CD4-positive, alpha-beta T cell (primary cell): ENCODE results near the gene RUNDC1. TPM values are rescaled to one million over a fixed set of nuclear protein-coding genes. Genes with fewer than 3 reads are reported as not detected.

ENCODE experiments used
- ATAC-seq: fragments of 200-7000 bp; cut with Tn5 transposase; one replicate; pipeline ENCODE4 v1.10.0; 2022; ENCODE audit warnings: mild to moderate bottlenecking; ENCODE audit not compliant: poor library complexity
- CTCF ChIA-PET: fragments of 350-600 bp; sonication (Branson Sonifier 250); formaldehyde crosslinking; loops from one replicate; lab custom pipeline; 2021; ENCODE audit warnings: antibody characterized with exemption, inconsistent platforms; lab: Charles Lee
- POLR2A ChIA-PET: fragments of 350-600 bp; sonication (Branson Sonifier 250); formaldehyde crosslinking; loops from one replicate; lab custom pipeline; 2021; ENCODE audit warnings: antibody characterized with exemption, inconsistent platforms; lab: Charles Lee
- DNase-seq, 14 experiments: peaks; one replicate each; pipeline ENCODE4 v3.0.0-alpha.2; 2013 to 2020; ENCODE audit warnings: mixed read lengths in 2 of 14
- H3K27ac ChIP-seq, 2 donors: one replicate each; pipeline versions ENCODE4 v1.5.1 to v1.7.0; 2013; ENCODE audit warnings: low read length in 2 of 2, low read depth in 1 of 2, mild to moderate bottlenecking in 1 of 2
- H3K27me3 ChIP-seq, 2 experiments: 1 replicate in 1 of 2; 2 replicates in 1 of 2; pipeline versions ENCODE4 v1.6.1 to v1.7.0; 2013; ENCODE audit warnings: low read length in 2 of 2, control low read depth in 1 of 2, mild to moderate bottlenecking in 1 of 2, moderate library complexity in 1 of 2; ENCODE audit not compliant: insufficient read depth in 2 of 2, control insufficient read depth in 1 of 2
- H3K36me3 ChIP-seq: one replicate; pipeline ENCODE4 v1.6.1; 2013; ENCODE audit warnings: low read length, control low read depth; ENCODE audit not compliant: insufficient read depth
- H3K4me1 ChIP-seq: one replicate; pipeline ENCODE4 v1.6.1; 2013; ENCODE audit warnings: low read length, control low read depth; ENCODE audit not compliant: insufficient read depth
- H3K4me3 ChIP-seq: one replicate; pipeline ENCODE4 v1.5.1; 2013; ENCODE audit warnings: mild to moderate bottlenecking, low read length, moderate library complexity
- H3K9me3 ChIP-seq, 2 experiments: 1 replicate in 1 of 2; 2 replicates in 1 of 2; pipeline versions ENCODE4 v1.6.1 to v1.7.0; 2013; ENCODE audit warnings: low read length in 2 of 2, mild to moderate bottlenecking in 2 of 2, control low read depth in 1 of 2, moderate library complexity in 1 of 2; ENCODE audit not compliant: control insufficient read depth in 1 of 2, insufficient read depth in 1 of 2
- H3K27ac Mint-ChIP-seq: one replicate; pipeline ENCODE4 v1.8.0; 2020; ENCODE audit warnings: mixed read lengths
- H3K27me3 Mint-ChIP-seq: one replicate; pipeline ENCODE4 v1.8.0; 2021; ENCODE audit warnings: mixed read lengths
- H3K36me3 Mint-ChIP-seq: one replicate; pipeline ENCODE4 v1.8.0; 2021; ENCODE audit warnings: low read depth, mixed read lengths
- H3K4me1 Mint-ChIP-seq: one replicate; pipeline ENCODE4 v1.8.0; 2021; ENCODE audit warnings: low read depth, mixed read lengths
- H3K4me3 Mint-ChIP-seq: one replicate; pipeline ENCODE4 v1.8.0; 2020; ENCODE audit warnings: mild to moderate bottlenecking, mixed read lengths
- H3K9me3 Mint-ChIP-seq: one replicate; pipeline ENCODE4 v1.8.0; 2020; ENCODE audit warnings: mixed read lengths
- intact Hi-C, 2 experiments: fragments of 100-400 bp; cut with DNase I in 1 of 2; cut with micrococcal nuclease in 1 of 2; formaldehyde crosslinking; loops; one replicate each; pipeline versions ENCODE4 v1.15.1 to v1.9.0; 2023 to 2025; cut with DNase I, micrococcal nuclease
- total RNA-seq, 174 experiments: library from RNA in 2 of 174; stranded (reverse) in 2 of 174; gene quantifications; one replicate each; pipeline ENCODE4 v1.2.3 and lab custom pipeline; 2021 to 2026
- TF ChIP-seq, protein P1 (sequence below): fragments of 200-600 bp; IDR thresholded peaks from one replicate; pipeline ENCODE4 v1.8.0; 2022; ENCODE audit warnings: antibody characterized with exemption, mild to moderate bottlenecking

The RUNDC1 gene
- total RNA-seq, 2 experiments from 2014 or later: 11.6 to 11.7 TPM

DNA sequence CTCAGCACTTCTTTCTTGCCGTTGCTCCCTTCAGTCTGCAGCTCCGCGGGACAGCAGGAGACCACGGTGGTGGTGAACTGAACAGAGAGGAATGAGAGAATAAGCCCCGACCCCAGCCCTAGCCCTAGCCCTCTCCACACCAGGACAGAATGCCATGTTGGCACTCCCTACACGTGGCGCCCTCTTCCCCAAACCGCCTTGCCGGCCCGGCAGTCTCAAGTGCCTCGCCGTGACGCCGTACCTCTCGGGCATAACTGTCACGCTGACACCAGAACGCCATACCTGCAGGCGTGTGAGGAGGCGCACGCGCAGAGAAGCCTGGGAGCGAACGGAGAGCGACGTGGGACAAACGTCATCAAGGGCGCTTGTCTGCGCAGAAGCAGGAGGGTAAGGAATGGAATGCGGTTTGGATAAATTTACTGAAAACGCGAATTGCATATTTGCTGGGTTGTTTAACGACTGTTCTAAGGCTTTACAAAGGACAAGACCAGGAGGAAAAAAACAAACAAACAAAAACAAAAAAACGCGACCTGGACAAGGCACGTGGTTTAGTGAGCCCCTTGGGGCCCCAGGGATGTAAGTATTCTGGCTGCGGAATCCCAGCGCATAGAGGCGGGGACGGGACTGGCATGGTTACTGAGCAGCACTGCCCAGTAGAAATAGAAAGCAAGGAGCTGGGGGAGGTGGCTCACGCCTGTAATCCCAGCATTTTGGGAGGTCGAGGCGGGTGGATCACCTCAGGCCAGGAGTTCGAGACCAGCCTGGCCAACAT is 16.0 kb upstream of the RUNDC1 start, which contains the start of gene AARSD1:
Gene AARSD1 (minus strand): TSS at position 294 of the 772 bp plus-strand sequence. CDS start 14 bp downstream, at position 280.
- TF ChIP-seq, protein P1, sequence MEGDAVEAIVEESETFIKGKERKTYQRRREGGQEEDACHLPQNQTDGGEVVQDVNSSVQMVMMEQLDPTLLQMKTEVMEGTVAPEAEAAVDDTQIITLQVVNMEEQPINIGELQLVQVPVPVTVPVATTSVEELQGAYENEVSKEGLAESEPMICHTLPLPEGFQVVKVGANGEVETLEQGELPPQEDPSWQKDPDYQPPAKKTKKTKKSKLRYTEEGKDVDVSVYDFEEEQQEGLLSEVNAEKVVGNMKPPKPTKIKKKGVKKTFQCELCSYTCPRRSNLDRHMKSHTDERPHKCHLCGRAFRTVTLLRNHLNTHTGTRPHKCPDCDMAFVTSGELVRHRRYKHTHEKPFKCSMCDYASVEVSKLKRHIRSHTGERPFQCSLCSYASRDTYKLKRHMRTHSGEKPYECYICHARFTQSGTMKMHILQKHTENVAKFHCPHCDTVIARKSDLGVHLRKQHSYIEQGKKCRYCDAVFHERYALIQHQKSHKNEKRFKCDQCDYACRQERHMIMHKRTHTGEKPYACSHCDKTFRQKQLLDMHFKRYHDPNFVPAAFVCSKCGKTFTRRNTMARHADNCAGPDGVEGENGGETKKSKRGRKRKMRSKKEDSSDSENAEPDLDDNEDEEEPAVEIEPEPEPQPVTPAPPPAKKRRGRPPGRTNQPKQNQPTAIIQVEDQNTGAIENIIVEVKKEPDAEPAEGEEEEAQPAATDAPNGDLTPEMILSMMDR: no peak
- ChIA-PET CTCF (interaction anchor here (0.8 to 1.0 kb wide), 2 partner anchors 16 to 34 kb away, joined by 3 to 9 read pairs; partner anchors contain the start of genes RPL27 and RUNDC1), POLR2A (interaction anchor here (1.0 to 1.8 kb wide), 4 partner anchors 34 to 404 kb away, joined by 3 to 10 read pairs (median 4); partner anchors contain the start of genes BECN1 and RPL27)
- ATAC-seq (peak; percentile 98), DNase-seq (peak; percentile 82 to 96 (median 86))
- Mint-ChIP-seq H3K27ac (peak within 1 kb of the TSS; percentile 79), H3K9me3 (no peaks in the 10 kb centered on the region), H3K4me3 (peak within 1 kb of the TSS; percentile 86), H3K27me3 (no peaks in the 10 kb centered on the region), H3K36me3 (peaks cover 42% of the 10 kb centered on the region), H3K4me1 (peaks cover 14% of the 10 kb centered on the region)
- intact Hi-C loops: loop anchor here in 1 of 2 experiments (1.0 to 2.0 kb wide), 2 partner anchors 17 to 32 kb away; no protein-coding TSS in a partner anchor
- H3K4me3 ChIP-seq: peak within 1 kb of the TSS; percentile 73
- no peaks in the 10 kb centered on the region for H3K27me3 ChIP-seq
- peak within 1 kb of the TSS; percentile 38 to 54 for H3K27ac ChIP-seq
- no peaks in the 10 kb centered on the region for H3K9me3 ChIP-seq
- H3K4me1 ChIP-seq: peaks cover 20% of the 10 kb centered on the region
- H3K36me3 ChIP-seq: peaks cover 29% of the 10 kb centered on the region

DNA sequence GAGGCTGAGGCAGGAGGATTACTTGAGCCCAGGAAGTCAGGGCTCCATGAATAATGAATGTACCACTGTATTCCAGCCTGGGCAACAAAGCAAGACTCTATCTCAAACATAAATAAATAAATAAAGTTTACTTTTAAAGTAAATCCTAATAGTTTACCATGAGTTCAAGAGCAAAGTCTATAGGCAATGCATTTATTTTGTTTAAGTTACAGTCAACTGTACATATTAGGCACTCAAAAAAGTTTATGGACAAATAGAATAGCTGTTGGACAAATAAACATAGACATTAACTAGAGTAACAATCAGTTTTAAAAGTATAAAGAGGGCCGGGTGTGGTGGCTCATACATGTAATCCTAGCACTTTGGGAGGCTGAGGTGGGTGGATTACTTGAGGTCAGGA is 12.4 kb upstream of the RUNDC1 start:
- ATAC-seq (no peak), DNase-seq (no peak)
- H3K9me3 Mint-ChIP-seq: no peaks in the 10 kb centered on the region
- TF ChIP-seq, protein P1: no peak
- H3K4me1 Mint-ChIP-seq: peaks cover 14% of the 10 kb centered on the region
- ChIA-PET POLR2A (no interaction called here), CTCF (no interaction called here)
- intact Hi-C loops: no loop called here
- H3K27ac Mint-ChIP-seq: no peak overlapping the region
- Histone ChIP-seq H3K36me3 (no peaks in the 10 kb centered on the region), H3K4me3 (no peak overlapping the region), H3K27me3 (no peaks in the 10 kb centered on the region), H3K27ac (no peak overlapping the region), H3K4me1 (peaks cover 16% of the 10 kb centered on the region), H3K9me3 (no peaks in the 10 kb centered on the region)
- H3K36me3 Mint-ChIP-seq: peaks cover 12% of the 10 kb centered on the region
- no peaks in the 10 kb centered on the region for H3K27me3 Mint-ChIP-seq
- H3K4me3 Mint-ChIP-seq: no peak overlapping the region

DNA sequence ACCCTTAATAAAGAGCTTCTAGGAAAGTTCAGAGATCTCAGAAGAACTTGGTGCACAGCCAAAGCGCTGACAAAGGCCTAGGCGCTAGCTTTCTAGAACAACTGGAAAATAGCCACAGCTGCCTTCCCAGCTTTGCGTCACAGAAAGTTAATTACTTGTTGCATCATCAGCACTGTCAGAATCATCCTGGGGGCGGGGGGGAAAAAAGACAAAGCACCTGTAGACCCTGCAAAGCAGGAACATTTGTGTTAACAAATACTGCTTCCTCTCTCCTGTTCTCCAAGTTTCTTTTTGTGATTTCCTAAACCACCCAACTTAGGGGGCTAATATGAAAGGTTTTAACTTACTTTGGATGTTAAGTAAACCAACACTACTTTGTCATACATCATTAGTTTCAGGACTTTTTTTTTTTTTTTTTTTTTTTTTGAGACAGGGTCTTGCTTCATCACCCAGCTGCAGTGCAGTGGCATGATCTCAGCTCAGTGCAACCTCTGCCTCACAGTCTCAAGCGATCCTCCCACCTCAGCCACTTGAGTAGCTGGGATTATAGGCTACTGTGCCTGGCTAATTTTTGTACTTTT is 11.3 kb upstream of the RUNDC1 start:
- H3K27ac ChIP-seq: no peak overlapping the region
- H3K4me1 ChIP-seq: peaks cover 5% of the 10 kb centered on the region
- intact Hi-C loops: no loop called here
- H3K4me1 Mint-ChIP-seq: peaks cover 6% of the 10 kb centered on the region
- ChIA-PET POLR2A (interaction anchor here (0.7 kb wide), 1 partner anchor 515 kb away, joined by 3 read pairs; the partner anchor contains the start of gene DHX8), CTCF (no interaction called here)
- no peaks in the 10 kb centered on the region for H3K9me3 Mint-ChIP-seq
- peaks cover 5% of the 10 kb centered on the region for H3K36me3 Mint-ChIP-seq
- TF ChIP-seq, protein P1: no peak
- H3K4me3 ChIP-seq: no peak overlapping the region
- no peaks in the 10 kb centered on the region for H3K9me3 ChIP-seq
- ATAC-seq (no peak), DNase-seq (no peak)
- H3K4me3 Mint-ChIP-seq: no peak overlapping the region
- no peaks in the 10 kb centered on the region for H3K27me3 ChIP-seq
- H3K27ac Mint-ChIP-seq: no peak overlapping the region
- no peaks in the 10 kb centered on the region for H3K27me3 Mint-ChIP-seq
- no peaks in the 10 kb centered on the region for H3K36me3 ChIP-seq
